GM18858 (cell line): ENCODE results near the gene TMEM80.
"Not testable (repeated sequence)": the region's sequence is repeated elsewhere in the genome, so short reads cannot be mapped to it uniquely, and the experiment has no call there.

Experiments used
- ATAC-seq: cut with Tn5 transposase; IDR thresholded peaks from one replicate; pipeline ENCODE4 v1.9.1; 2021; ENCODE audit not compliant: unreplicated experiment

TMEM80 gene

GRCh38 chr11:720642-721246 lies 25.1 kb downstream of the TMEM80 start:
- no peak for ATAC-seq

GRCh38 chr11:721247-721740 lies 25.7 kb downstream of the TMEM80 start:
- ATAC-seq: no peak

GRCh38 chr11:721741-722345 lies 26.2 kb downstream of the TMEM80 start:
- ATAC-seq: no peak

DNA sequence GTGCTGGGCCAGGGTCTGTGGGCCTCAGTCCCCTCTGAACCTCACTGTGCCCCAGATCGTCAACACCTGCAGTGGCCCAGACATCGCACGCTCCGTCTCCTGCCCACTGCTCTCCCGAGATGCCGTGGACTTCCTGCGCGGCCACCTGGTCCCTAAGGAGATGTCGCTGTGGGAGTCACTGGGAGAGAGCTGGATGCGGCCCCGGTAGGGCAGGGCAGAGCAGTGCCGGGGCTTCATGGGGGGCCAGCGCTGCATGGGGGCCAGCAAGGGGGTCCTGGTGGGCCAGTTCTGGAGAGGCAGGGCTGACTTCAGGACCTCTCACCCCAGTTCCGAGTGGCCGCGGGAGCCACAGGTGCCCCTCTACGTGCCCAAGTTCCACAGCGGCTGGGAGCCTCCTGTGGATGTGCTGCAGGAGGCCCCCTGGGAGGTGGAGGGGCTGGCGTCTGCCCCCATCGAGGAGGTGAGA lies 26.8 kb downstream of the TMEM80 start:
- no peak for ATAC-seq

- ATAC-seq: no peak
These were observed 27.7 kb downstream of the TMEM80 start for GRCh38 chr11:723120-723883.

DNA sequence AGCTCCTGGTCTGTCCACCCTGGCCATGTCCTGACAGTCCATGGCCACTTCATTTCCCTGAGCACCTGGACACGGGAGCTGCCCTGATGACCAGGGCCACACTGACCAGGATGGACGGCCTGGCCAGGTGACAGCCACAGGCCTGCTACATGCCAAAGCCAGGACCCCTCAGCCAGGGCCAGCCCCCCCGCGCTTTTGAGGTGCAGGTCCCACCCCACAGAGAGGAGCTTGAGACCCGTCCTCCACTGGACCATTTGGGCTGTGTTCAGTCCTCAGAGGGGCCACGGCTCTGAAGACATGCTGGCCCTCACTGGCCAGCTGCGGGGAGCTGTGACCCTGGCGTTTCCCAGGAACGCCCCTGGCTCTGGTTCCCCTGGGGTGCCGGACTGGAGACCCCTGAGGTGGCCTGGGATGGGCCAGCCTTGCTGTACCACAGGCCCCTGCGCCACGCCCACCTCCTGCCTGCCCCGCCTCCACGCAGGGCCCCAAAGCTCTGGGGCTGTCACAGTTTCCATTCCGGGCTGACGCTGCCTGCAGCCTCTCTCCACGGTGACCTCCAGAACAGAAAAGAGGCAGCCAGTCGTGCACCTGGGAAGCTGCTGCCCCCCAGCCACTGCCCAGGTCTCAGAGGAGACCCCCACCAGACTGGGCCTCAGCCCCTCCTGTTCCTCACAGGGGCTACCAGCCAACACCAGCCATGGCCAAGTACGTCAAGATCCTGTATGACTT lies 28.6 kb downstream of the TMEM80 start:
- ATAC-seq: no peak

GRCh38 chr11:724778-725386 lies 29.3 kb downstream of the TMEM80 start:
- no peak for ATAC-seq

GRCh38 chr11:725624-726202 lies 30.1 kb downstream of the TMEM80 start:
- ATAC-seq: no peak

DNA sequence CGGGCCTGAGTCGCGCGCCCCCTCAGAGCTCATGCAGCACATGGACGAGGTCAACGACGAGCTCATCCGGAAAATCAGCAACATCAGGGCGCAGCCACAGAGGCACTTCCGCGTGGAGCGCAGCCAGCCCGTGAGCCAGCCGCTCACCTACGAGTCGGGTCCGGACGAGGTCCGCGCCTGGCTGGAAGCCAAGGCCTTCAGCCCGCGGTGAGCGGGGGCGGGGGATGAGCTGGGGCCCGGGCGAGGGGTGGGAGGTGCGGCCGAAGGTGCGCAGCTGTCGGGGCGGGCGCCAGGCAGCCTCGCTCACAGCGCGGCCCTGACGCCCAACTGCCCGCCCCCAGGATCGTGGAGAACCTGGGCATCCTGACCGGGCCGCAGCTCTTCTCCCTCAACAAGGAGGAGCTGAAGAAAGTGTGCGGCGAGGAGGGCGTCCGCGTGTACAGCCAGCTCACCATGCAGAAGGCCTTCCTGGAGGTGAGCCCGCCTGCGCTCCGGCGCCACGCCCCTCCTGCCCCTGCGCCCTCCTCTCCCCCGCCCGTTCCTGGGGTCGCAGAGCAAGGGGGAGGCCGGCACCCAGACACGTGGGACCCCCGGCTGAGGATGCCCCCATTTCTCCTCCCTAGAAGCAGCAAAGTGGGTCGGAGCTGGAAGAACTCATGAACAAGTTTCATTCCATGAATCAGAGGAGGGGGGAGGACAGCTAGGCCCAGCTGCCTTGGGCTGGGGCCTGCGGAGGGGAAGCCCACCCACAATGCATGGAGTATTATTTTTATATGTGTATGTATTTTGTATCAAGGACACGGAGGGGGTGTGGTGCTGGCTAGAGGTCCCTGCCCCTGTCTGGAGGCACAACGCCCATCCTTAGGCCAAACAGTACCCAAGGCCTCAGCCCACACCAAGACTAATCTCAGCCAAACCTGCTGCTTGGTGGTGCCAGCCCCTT lies 30.9 kb downstream of the TMEM80 start:
- ATAC-seq: no peak

DNA sequence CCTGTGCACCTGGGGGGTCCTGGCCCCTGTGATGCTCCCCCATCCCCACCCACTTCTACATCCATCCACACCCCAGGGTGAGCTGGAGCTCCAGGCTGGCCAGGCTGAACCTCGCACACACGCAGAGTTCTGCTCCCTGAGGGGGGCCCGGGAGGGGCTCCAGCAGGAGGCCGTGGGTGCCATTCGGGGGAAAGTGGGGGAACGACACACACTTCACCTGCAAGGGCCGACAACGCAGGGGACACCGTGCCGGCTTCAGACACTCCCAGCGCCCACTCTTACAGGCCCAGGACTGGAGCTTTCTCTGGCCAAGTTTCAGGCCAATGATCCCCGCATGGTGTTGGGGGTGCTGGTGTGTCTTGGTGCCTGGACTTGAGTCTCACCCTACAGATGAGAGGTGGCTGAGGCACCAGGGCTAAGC lies 31.7 kb downstream of the TMEM80 start:
- ATAC-seq: no peak

GRCh38 chr11:727859-728748 lies 32.5 kb downstream of the TMEM80 start:
- ATAC-seq: no peak

DNA sequence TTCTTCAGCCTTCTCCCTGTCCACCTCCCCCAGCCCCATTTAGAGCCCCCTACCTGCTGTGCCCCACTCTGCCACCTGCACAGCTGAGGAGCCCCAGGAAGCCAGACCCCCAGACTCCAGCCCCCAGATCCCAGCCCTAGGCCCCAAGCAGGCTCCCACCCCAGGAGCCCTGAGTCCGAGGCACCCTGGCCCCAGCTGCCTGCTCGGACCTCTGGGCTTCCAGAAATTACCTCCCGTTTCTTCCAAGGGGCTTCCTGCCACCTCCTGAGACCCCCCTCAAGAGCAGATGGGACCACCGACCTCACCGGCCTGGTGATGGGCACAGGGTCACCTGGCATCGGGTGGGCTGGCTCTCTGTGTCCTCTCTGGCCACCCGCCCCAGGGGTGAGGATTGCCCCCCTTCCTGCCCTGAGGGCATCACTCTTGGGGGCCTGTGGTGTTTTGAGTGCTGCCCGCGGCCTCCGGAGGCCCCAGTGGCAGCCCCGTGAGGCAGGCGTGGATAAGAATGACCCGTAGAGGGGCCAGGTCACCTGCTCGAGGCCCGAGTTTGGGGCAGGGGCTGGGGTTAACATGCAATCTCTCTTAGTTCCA lies 33.4 kb downstream of the TMEM80 start:
- ATAC-seq: no peak

DNA sequence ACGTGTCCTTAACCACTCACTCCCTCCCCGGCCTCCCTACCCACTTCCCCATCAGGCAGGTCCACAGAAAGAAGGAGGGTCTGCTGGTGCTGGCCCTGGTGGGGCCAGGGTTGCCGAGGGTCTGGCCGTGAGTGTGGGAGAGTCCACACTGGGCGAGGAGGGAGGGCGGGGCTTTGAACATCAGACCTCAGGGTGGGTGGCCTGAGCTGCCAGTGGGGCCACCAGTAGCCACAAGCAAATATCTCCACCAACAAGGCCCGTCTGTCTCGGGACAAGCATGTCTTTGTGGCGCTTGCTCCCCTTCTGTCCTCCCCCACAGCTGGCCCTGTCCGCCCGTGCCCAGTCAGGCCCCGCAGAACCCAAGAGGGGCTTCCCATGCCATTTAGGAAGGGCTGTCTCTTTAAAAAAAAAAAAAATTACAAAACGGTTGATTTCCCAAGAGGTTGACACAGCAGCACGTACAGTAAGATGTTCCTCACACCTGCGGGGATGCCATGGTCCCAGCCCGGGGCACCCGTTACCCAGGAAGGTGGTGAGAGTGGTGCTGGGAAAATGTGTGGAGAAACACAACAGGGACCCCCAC lies 34.0 kb downstream of the TMEM80 start:
- no peak for ATAC-seq

GRCh38 chr11:733072-733471 lies 37.5 kb downstream of the TMEM80 start:
- no peak for ATAC-seq

DNA sequence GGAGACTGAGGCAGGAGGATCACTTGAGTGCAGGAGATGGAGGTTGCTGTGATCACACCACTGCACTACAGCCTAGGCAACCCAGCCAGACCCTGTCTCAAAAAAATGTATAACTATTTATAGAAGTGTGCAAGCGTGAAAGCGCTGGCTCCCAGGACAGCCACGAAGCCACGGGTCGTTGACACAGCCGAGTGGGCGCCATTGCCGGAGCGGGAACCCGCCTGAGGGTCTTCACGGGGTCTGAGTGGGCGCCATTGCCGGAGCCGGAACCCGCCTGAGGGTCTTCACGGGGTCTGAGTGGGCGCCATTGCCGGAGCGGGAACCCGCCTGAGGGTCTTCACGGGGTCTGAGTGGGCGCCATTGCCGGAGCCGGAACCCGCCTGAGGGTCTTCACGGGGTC lies 38.9 kb downstream of the TMEM80 start:
- not testable (repeated sequence) for ATAC-seq

GRCh38 chr11:737366-737765 lies 41.8 kb downstream of the TMEM80 start:
- ATAC-seq: no peak

DNA sequence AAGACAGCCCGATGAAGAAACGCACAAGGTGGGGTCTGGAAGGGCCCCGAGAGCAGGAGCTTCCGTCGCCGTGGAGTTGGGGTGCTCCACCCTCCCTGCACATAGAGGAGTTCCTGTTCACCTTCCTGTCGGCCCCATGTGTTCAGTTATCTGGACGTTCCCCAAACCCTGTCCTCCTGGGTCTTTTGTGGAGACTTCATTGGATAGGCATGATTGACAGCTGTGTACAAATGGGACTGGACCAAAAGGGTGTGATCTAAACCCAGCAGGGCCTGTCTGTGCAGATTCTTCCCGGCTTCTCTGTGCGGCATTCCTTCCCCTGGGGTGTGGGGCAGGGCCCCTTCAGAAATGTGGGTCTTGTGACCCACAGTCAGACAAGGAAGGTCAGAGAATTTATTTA lies 42.3 kb downstream of the TMEM80 start:
- ATAC-seq: not testable (repeated sequence)

DNA sequence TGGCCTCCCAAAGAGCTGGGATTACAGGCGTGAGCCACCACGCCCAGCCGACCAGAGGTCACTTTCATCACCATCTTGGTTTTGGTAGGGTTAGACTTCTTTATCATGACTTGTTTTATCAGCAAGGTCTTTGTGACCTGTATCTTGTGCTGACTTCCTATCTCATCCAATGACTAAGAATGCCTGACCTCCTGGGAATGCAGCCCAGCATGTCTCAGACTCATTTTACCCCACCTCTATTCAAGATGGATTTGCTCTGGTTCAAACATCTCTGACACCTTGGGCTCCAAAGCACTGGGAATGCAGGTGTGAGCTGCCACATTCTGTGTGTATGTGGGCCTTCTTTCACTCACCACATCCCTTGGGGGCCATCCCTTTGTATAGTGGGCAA lies 46.5 kb downstream of the TMEM80 start:
- ATAC-seq: no peak
